Measurements from ENCODE around the gene RCBTB1. TPM values are rescaled to one million over a fixed set of nuclear protein-coding genes. Genes with fewer than 3 reads are reported as not detected.

RCBTB1 gene
- polyA plus RNA-seq, 1 of the 3 experiments (the other 2 are of a cell fraction), result 13.2 TPM

DNA sequence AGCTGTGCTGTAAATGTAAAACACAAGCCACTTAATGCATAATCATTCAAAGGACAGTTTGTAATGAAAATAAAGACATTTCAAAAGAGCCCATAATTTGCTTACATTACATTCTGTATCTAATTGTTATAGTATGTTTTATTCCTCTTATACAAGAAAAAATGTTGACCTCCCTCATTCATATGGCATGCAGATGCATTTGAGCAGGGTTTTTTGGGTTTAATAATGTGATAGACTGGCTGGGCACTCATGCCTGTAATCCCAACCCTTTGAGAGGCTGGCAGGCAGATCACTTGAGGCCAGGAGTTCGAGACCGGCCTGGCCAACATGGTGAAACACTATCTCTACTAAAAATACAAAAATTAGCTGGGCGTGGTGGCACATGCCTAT, 31.3 kb upstream of the RCBTB1 start (continued):
- TF ChIP-seq RXRA (IDR thresholded peaks at IDR 0.05; ENCODE audit: borderline replicate concordance, low read depth), result no peak
- no peak for TF ChIP-seq NRF1 (IDR thresholded peaks at IDR 0.05; ENCODE audit: low read depth, low read length)
- TF ChIP-seq, protein P1, sequence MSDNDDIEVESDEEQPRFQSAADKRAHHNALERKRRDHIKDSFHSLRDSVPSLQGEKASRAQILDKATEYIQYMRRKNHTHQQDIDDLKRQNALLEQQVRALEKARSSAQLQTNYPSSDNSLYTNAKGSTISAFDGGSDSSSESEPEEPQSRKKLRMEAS (IDR thresholded peaks at IDR 0.05; ENCODE audit: low read depth), result no peak
- TF ChIP-seq FOXM1 (IDR thresholded peaks at IDR 0.05; ENCODE audit: low read depth), result no peak
- TF ChIP-seq EP300 (IDR thresholded peaks at IDR 0.05; ENCODE audit: borderline replicate concordance in 1 of 2, low read depth in 1 of 2, low read length in 1 of 2), result no peak
- TF ChIP-seq, protein P2, sequence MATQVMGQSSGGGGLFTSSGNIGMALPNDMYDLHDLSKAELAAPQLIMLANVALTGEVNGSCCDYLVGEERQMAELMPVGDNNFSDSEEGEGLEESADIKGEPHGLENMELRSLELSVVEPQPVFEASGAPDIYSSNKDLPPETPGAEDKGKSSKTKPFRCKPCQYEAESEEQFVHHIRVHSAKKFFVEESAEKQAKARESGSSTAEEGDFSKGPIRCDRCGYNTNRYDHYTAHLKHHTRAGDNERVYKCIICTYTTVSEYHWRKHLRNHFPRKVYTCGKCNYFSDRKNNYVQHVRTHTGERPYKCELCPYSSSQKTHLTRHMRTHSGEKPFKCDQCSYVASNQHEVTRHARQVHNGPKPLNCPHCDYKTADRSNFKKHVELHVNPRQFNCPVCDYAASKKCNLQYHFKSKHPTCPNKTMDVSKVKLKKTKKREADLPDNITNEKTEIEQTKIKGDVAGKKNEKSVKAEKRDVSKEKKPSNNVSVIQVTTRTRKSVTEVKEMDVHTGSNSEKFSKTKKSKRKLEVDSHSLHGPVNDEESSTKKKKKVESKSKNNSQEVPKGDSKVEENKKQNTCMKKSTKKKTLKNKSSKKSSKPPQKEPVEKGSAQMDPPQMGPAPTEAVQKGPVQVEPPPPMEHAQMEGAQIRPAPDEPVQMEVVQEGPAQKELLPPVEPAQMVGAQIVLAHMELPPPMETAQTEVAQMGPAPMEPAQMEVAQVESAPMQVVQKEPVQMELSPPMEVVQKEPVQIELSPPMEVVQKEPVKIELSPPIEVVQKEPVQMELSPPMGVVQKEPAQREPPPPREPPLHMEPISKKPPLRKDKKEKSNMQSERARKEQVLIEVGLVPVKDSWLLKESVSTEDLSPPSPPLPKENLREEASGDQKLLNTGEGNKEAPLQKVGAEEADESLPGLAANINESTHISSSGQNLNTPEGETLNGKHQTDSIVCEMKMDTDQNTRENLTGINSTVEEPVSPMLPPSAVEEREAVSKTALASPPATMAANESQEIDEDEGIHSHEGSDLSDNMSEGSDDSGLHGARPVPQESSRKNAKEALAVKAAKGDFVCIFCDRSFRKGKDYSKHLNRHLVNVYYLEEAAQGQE (IDR thresholded peaks at IDR 0.05; ENCODE audit: low read depth, low read length), result no peak

DNA sequence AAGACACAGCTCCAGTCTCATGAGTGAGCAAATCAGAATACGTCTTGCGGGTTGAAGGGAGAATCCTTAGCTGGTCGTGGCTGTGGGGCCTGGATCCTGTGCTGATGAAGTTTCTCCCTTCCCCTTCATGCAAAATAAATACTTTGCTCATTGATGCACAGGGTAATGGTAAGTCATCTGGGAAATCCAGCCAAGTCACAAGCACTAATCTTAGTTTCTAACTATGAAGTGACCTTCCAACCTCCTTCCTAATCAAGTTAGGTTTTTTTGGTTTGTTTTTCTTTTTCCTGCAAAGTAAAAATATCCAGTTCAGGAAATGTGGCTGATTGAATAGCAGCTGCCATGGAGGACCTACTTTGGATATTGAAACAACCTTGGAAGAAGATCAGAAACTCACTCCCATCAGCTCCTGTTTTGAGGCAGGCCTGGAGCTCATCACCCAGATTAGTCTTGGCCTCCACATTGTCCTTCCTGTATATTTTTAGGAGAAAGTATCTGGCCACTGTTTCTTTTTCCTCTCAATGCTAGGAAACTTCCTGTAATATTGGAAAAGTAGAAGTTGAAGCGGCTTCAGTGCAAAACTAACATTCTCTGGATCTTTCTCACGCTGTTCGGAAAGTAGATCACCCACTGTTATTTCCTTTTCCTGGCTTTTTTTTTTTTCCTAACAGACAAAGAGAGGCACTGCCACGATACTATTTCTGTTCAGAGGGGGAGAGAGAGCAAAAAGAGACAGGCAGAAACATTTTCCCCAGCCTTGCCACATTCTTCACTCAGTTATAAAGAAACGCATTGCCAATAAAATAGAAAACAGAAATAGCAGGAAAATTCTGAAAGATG, 30.7 kb upstream of the RCBTB1 start:
- H3K9me2 ChIP-seq, result no peaks in the 10 kb centered on the region
- no peaks in the 10 kb centered on the region for H3F3A ChIP-seq (replicated peaks; ENCODE audit: insufficient read depth)
- no peaks in the 10 kb centered on the region for H3K9me3 ChIP-seq
- H3K4me1 ChIP-seq (ENCODE audit: control insufficient read depth in 1 of 2, insufficient read depth in 2 of 2, low read depth in 1 of 2, low read length in 1 of 2), result no peaks in the 10 kb centered on the region; a peak in 1 of 4 replicates
- POLR2A ChIA-PET, result no interaction called here
- no peaks in the 10 kb centered on the region for H4K20me1 ChIP-seq (ENCODE audit: insufficient read depth)
- H3K36me3 ChIP-seq (replicated peaks in 1 of 2; ENCODE audit: control insufficient read depth in 1 of 2, insufficient read depth in 2 of 2, low read length in 1 of 2), result no peaks in the 10 kb centered on the region
- H3K9ac ChIP-seq, result no peak overlapping the region
- no peak for DNase-seq
- no peak overlapping the region for H3K4me2 ChIP-seq
- H3K27me3 ChIP-seq (ENCODE audit: insufficient read depth), result no peaks in the 10 kb centered on the region
- H2AFZ ChIP-seq (ENCODE audit: low read depth), result peak overlapping the region; percentile 71
- H3K27ac ChIP-seq (ENCODE audit: low read depth in 2 of 2, low read length in 1 of 2), result peak overlapping the region in 1 of 2 experiments; percentile 22; a peak in 2 of 4 replicates
- H3K4me3 ChIP-seq (ENCODE audit: low read depth in 2 of 2, low read length in 1 of 2), result no peak overlapping the region
- CTCF ChIA-PET, result interaction anchor here (1.2 to 3.3 kb wide), 2 partner anchors 9 to 517 kb away, joined by 3 to 23 read pairs; no protein-coding TSS in a partner anchor
- WGBS (ENCODE audit: low lambda C conversion rate), result 71% methylated on average over 8 of the region's 8 CpGs
- H3K79me2 ChIP-seq (ENCODE audit: insufficient read depth), result no peaks in the 10 kb centered on the region
- TF ChIP-seq JUND (IDR thresholded peaks at IDR 0.05) (no peak), FOXJ3 (CRISPR knock-in tag; IDR thresholded peaks at IDR 0.05) (no peak), SMC3 (IDR thresholded peaks at IDR 0.05; ENCODE audit: low read depth, low read length) (no peak), ELF1 (IDR thresholded peaks at IDR 0.05) (no peak), RXRA (IDR thresholded peaks at IDR 0.05; ENCODE audit: borderline replicate concordance, low read depth) (no peak), TEAD4 (IDR thresholded peaks at IDR 0.05; ENCODE audit: borderline replicate concordance, insufficient read depth) (no peak), TAF1 (IDR thresholded peaks at IDR 0.05; ENCODE audit: borderline replicate concordance, low read depth, low read length) (no peak), FOXM1 (IDR thresholded peaks at IDR 0.05; ENCODE audit: low read depth) (no peak), RCOR1 (IDR thresholded peaks at IDR 0.05; ENCODE audit: low read length) (no peak), GABPA (IDR thresholded peaks at IDR 0.05; ENCODE audit: low read depth) (no peak), CHD2 (IDR thresholded peaks at IDR 0.05; ENCODE audit: low read length, partially characterized antibody) (no peak), NRF1 (IDR thresholded peaks at IDR 0.05; ENCODE audit: low read depth, low read length) (no peak), POLR2AphosphoS5 (IDR thresholded peaks at IDR 0.05; ENCODE audit: low read depth, low read length) (no peak), RAD21 (IDR thresholded peaks at IDR 0.05; ENCODE audit: low read length) (no peak), EZH2phosphoT487 (IDR thresholded peaks at IDR 0.05; ENCODE audit: borderline replicate concordance, low read depth) (no peak)
- TF ChIP-seq, protein P3, sequence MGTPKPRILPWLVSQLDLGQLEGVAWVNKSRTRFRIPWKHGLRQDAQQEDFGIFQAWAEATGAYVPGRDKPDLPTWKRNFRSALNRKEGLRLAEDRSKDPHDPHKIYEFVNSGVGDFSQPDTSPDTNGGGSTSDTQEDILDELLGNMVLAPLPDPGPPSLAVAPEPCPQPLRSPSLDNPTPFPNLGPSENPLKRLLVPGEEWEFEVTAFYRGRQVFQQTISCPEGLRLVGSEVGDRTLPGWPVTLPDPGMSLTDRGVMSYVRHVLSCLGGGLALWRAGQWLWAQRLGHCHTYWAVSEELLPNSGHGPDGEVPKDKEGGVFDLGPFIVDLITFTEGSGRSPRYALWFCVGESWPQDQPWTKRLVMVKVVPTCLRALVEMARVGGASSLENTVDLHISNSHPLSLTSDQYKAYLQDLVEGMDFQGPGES (IDR thresholded peaks at IDR 0.05; ENCODE audit: low read depth, low read length), result no peak
- TF ChIP-seq, protein P4, sequence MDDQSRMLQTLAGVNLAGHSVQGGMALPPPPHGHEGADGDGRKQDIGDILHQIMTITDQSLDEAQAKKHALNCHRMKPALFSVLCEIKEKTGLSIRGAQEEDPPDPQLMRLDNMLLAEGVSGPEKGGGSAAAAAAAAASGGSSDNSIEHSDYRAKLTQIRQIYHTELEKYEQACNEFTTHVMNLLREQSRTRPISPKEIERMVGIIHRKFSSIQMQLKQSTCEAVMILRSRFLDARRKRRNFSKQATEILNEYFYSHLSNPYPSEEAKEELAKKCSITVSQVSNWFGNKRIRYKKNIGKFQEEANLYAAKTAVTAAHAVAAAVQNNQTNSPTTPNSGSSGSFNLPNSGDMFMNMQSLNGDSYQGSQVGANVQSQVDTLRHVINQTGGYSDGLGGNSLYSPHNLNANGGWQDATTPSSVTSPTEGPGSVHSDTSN (IDR thresholded peaks at IDR 0.05), result no peak
- TF ChIP-seq, protein P5, sequence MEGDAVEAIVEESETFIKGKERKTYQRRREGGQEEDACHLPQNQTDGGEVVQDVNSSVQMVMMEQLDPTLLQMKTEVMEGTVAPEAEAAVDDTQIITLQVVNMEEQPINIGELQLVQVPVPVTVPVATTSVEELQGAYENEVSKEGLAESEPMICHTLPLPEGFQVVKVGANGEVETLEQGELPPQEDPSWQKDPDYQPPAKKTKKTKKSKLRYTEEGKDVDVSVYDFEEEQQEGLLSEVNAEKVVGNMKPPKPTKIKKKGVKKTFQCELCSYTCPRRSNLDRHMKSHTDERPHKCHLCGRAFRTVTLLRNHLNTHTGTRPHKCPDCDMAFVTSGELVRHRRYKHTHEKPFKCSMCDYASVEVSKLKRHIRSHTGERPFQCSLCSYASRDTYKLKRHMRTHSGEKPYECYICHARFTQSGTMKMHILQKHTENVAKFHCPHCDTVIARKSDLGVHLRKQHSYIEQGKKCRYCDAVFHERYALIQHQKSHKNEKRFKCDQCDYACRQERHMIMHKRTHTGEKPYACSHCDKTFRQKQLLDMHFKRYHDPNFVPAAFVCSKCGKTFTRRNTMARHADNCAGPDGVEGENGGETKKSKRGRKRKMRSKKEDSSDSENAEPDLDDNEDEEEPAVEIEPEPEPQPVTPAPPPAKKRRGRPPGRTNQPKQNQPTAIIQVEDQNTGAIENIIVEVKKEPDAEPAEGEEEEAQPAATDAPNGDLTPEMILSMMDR (IDR thresholded peaks at IDR 0.05), result no peak
- TF ChIP-seq, protein P1 (IDR thresholded peaks at IDR 0.05; ENCODE audit: low read depth), result no peak
